HepG2 (cell line): ENCODE results near the gene MRPL30. TPM values are rescaled to one million over a fixed set of nuclear protein-coding genes. Genes with fewer than 3 reads are reported as not detected.

ENCODE experiments used
- ATM ChIP-seq: fragments of 450-650 bp; IDR thresholded peaks from 2 replicates; pipeline ENCODE4 v1.7.1; 2017; ENCODE audit warnings: mild to moderate bottlenecking, borderline replicate concordance
- E2F1 ChIP-seq: sonication (generic); formaldehyde crosslinking; IDR thresholded peaks from 2 replicates; pipeline ENCODE4 v1.5.0; 2020; ENCODE audit warnings: missing genetic modification reagents
- KDM5A ChIP-seq: fragments of 200-600 bp; sonication (generic); IDR thresholded peaks from 2 replicates; pipeline ENCODE4 v1.7.0; 2018; ENCODE audit warnings: antibody characterized with exemption, mild to moderate bottlenecking, low read length, borderline replicate concordance
- NFAT5 ChIP-seq: sonication (generic); formaldehyde crosslinking; IDR thresholded peaks from 2 replicates; pipeline ENCODE4 v1.4.0; 2020; ENCODE audit warnings: missing genetic modification reagents
- NFKB2 ChIP-seq: sonication (generic); formaldehyde crosslinking; IDR thresholded peaks from 2 replicates; pipeline ENCODE4 v1.4.0; 2020; ENCODE audit warnings: missing genetic modification reagents, borderline replicate concordance
- NFYB ChIP-seq: sonication (generic); formaldehyde crosslinking; IDR thresholded peaks from 2 replicates; pipeline ENCODE4 v1.4.0; 2020; ENCODE audit warnings: missing genetic modification reagents
- RORA ChIP-seq: sonication (generic); formaldehyde crosslinking; IDR thresholded peaks from 2 replicates; pipeline ENCODE4 v1.5.0; 2020; ENCODE audit warnings: mild to moderate bottlenecking, missing genetic modification reagents, moderate library complexity
- SMAD9 ChIP-seq: sonication (generic); formaldehyde crosslinking; IDR thresholded peaks from 2 replicates; pipeline ENCODE4 v1.5.1; 2020; ENCODE audit warnings: mild to moderate bottlenecking, missing genetic modification reagents
- TEAD3 ChIP-seq: optimal IDR thresholded peaks from 2 replicates; pipeline ENCODE3; 2016; ENCODE audit warnings: borderline replicate concordance
- ZBTB21 ChIP-seq: sonication (generic); formaldehyde crosslinking; IDR thresholded peaks from 2 replicates; pipeline ENCODE4 v1.4.0; 2020; ENCODE audit warnings: missing genetic modification reagents
- ZKSCAN1 ChIP-seq: fragments of 150-350 bp; IDR thresholded peaks from 2 replicates; pipeline ENCODE4 v1.6.1; 2014; ENCODE audit warnings: low read length
- ZNF20 ChIP-seq: sonication (generic); formaldehyde crosslinking; IDR thresholded peaks from 2 replicates; pipeline ENCODE4 v1.4.0; 2020; ENCODE audit warnings: mild to moderate bottlenecking, moderate library complexity, missing genetic modification reagents
- ZNF224 ChIP-seq: sonication (generic); formaldehyde crosslinking; IDR thresholded peaks from 2 replicates; pipeline ENCODE4 v1.5.0; 2020; ENCODE audit warnings: mild to moderate bottlenecking, missing genetic modification reagents
- ZNF318 ChIP-seq: sonication (generic); formaldehyde crosslinking; IDR thresholded peaks from 2 replicates; pipeline ENCODE4 v1.4.0; 2020; ENCODE audit warnings: mild to moderate bottlenecking, missing genetic modification reagents
- ZNF354B ChIP-seq: sonication (generic); formaldehyde crosslinking; IDR thresholded peaks from 2 replicates; pipeline ENCODE4 v1.8.0; 2022; ENCODE audit warnings: mild to moderate bottlenecking, missing genetic modification reagents
- polyA plus RNA-seq, 8 experiments: library from polyadenylated mRNA; depleted of rRNA in 3 of 8; stranded (reverse) in 7 of 8; unstranded in 1 of 8; fragments of >200 nt; fragmentation: Illumina TruSeq in 4 of 8; extraction: Trizol in 4 of 8; gene quantifications; 2 replicates each; pipeline versions ENCODE4 v1.2.1 to v1.2.3, GENCODE V29; 2011 to 2016; ENCODE audit warnings: low read depth in 4 of 8, missing spikeins in 1 of 8, mixed read lengths in 1 of 8; ENCODE audit not compliant: insufficient read depth in 1 of 8
- total RNA-seq, 5 experiments: library from RNA; depleted of rRNA; stranded (reverse); fragments of >200 nt; fragmentation: Illumina TruSeq; extraction: Trizol; gene quantifications; 2 replicates each; pipeline ENCODE4 v1.2.3, GENCODE V29; 2016; ENCODE audit warnings: low read depth in 1 of 5

MRPL30 gene
- total and polyA plus RNA-seq, 2 of the 13 experiments (the other 11 are each of a cell fraction or from before 2014, with no cell fraction given): 30.2 to 75.3 TPM

GRCh38 chr2:99180755-99181623 is at the start of gene MRPL30, which contains the start of gene MITD1 (continued):
- peak; percentile 74; the same call in 1 of the 2 replicates for TF ChIP-seq NFKB2 (CRISPR knock-in tag)
- no peak for TF ChIP-seq ZNF354B
- TF ChIP-seq ZKSCAN1: peak; percentile 83
- TF ChIP-seq SMAD9 (CRISPR knock-in tag): peak; percentile 94
- TF ChIP-seq ATM: no peak
- peak; percentile 87 for TF ChIP-seq ZBTB21
- no peak for TF ChIP-seq ZNF318 (CRISPR knock-in tag)
- peak; percentile 76 for TF ChIP-seq E2F1
- peak; percentile 60 for TF ChIP-seq NFYB (CRISPR knock-in tag)
- TF ChIP-seq NFAT5 (CRISPR knock-in tag): peak; percentile 95
- peak; percentile 86; the same call in 1 of the 2 replicates for TF ChIP-seq ZNF20 (CRISPR knock-in tag)
- TF ChIP-seq KDM5A: peak; percentile 96
- no peak for TF ChIP-seq RORA
- TF ChIP-seq ZNF224 (CRISPR knock-in tag): peak; percentile 90; the same call in 1 of the 2 replicates
- peak; percentile 84 for TF ChIP-seq TEAD3 (CRISPR knock-in tag)
